ENCODE data around the gene MYO9B.
A peak's percentile ranks its signal among the peaks of the same experiment; 100 is the strongest.

MYO9B gene

GRCh38 chr19:17194608-17195007 lies 119.0 kb downstream of the MYO9B start:
- Histone ChIP-seq H3K9me3 (ENCODE audit: control insufficient read depth, low read length) (no peaks in the 10 kb centered on the region), H3K27me3 (replicated peaks; ENCODE audit: control insufficient read depth, insufficient read depth, low read length, poor library complexity, severe bottlenecking) (no peaks in the 10 kb centered on the region), H3K27ac (ENCODE audit: insufficient read depth, low read length, poor library complexity, severe bottlenecking) (no peak overlapping the region), H3K36me3 (ENCODE audit: control insufficient read depth, insufficient read depth, low read length) (peaks cover 65% of the 10 kb centered on the region), H3K4me1 (ENCODE audit: control insufficient read depth, insufficient read depth, low read length, poor library complexity, severe bottlenecking) (no peaks in the 10 kb centered on the region), H3K4me3 (ENCODE audit: insufficient read depth, low read depth, low read length, poor library complexity, severe bottlenecking) (no peak overlapping the region)
- DNase-seq = no peak

- Histone ChIP-seq H3K36me3 (ENCODE audit: control insufficient read depth, insufficient read depth, low read length) (peaks cover 67% of the 10 kb centered on the region), H3K4me1 (ENCODE audit: control insufficient read depth, insufficient read depth, low read length, poor library complexity, severe bottlenecking) (no peaks in the 10 kb centered on the region), H3K9me3 (ENCODE audit: control insufficient read depth, low read length) (no peaks in the 10 kb centered on the region), H3K27me3 (replicated peaks; ENCODE audit: control insufficient read depth, insufficient read depth, low read length, poor library complexity, severe bottlenecking) (no peaks in the 10 kb centered on the region), H3K27ac (ENCODE audit: insufficient read depth, low read length, poor library complexity, severe bottlenecking) (no peak overlapping the region), H3K4me3 (ENCODE audit: insufficient read depth, low read depth, low read length, poor library complexity, severe bottlenecking) (no peak overlapping the region)
- no peak for DNase-seq
Measured at GRCh38 chr19:17195106-17195505, 119.5 kb downstream of the MYO9B start.

GRCh38 chr19:17196610-17197009 lies 121.0 kb downstream of the MYO9B start:
- Histone ChIP-seq H3K4me3 (ENCODE audit: insufficient read depth, low read depth, low read length, poor library complexity, severe bottlenecking) (no peak overlapping the region), H3K36me3 (ENCODE audit: control insufficient read depth, insufficient read depth, low read length) (peaks cover 68% of the 10 kb centered on the region), H3K9me3 (ENCODE audit: control insufficient read depth, low read length) (no peaks in the 10 kb centered on the region), H3K27me3 (replicated peaks; ENCODE audit: control insufficient read depth, insufficient read depth, low read length, poor library complexity, severe bottlenecking) (no peaks in the 10 kb centered on the region), H3K27ac (ENCODE audit: insufficient read depth, low read length, poor library complexity, severe bottlenecking) (no peak overlapping the region), H3K4me1 (ENCODE audit: control insufficient read depth, insufficient read depth, low read length, poor library complexity, severe bottlenecking) (no peaks in the 10 kb centered on the region)
- no peak for DNase-seq

DNA sequence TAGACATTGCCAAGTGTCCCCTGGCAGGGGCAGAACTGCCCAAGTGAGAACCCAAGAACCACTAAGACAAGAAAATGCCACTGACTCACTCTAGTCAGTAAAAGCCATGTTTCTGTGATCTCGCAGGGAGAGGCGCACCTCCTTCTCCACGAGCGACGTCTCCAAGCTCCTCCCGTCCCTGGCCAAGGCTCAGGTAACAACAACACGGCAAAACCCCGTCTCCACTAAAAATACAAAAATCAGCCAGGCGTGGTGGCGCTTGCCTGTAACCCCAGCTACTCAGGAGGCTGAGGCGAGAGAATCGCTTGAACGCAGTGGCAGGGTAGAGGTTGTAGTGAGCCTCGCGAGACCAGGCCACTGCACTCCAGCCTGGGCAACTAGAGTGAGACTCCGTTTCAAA lies 122.1 kb downstream of the MYO9B start:
- no peak for DNase-seq
- Histone ChIP-seq H3K27me3 (replicated peaks; ENCODE audit: control insufficient read depth, insufficient read depth, low read length, poor library complexity, severe bottlenecking) (no peaks in the 10 kb centered on the region), H3K36me3 (ENCODE audit: control insufficient read depth, insufficient read depth, low read length) (peaks cover 72% of the 10 kb centered on the region), H3K27ac (ENCODE audit: insufficient read depth, low read length, poor library complexity, severe bottlenecking) (no peak overlapping the region), H3K4me3 (ENCODE audit: insufficient read depth, low read depth, low read length, poor library complexity, severe bottlenecking) (no peak overlapping the region), H3K4me1 (ENCODE audit: control insufficient read depth, insufficient read depth, low read length, poor library complexity, severe bottlenecking) (no peaks in the 10 kb centered on the region), H3K9me3 (ENCODE audit: control insufficient read depth, low read length) (no peaks in the 10 kb centered on the region)

DNA sequence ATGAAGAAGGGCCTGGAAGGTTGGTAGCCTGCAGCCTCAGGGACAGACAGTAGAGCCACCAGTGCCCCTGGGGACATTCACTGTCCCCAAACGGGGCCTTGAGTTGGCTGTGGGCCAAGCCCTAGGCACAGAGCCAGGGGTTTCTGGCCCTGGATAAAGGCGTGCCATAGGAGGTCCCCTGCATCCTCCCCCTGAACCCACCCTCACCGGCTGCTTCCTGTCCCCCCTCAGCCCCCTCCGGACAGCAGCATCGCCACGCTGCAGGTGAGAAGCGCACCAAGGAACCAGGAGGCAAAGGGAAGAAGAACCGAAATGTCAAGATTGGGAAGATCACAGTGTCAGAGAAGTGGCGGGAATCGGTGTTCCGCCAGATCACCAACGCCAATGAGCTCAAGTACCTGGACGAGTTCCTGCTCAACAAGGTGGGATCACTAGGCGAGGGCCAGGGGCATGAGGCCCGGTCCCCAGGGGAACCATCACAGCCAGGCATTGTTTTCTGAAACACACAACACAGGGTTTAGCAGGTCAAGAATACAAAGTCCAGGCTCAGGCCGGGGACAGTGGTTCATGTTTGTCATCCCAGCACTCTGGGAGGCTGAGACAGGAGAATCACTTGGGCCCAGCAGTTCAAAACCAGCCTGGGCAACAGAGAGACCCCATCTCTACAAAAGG lies 125.0 kb downstream of the MYO9B start:
- no peaks in the 10 kb centered on the region for H3K4me1 ChIP-seq (ENCODE audit: control insufficient read depth, insufficient read depth, low read length, poor library complexity, severe bottlenecking)
- no peaks in the 10 kb centered on the region for H3K9me3 ChIP-seq (ENCODE audit: control insufficient read depth, low read length)
- no peaks in the 10 kb centered on the region for H3K27me3 ChIP-seq (replicated peaks; ENCODE audit: control insufficient read depth, insufficient read depth, low read length, poor library complexity, severe bottlenecking)
- H3K4me3 ChIP-seq (ENCODE audit: insufficient read depth, low read depth, low read length, poor library complexity, severe bottlenecking) = no peak overlapping the region
- DNase-seq = no peak
- no peak overlapping the region for H3K27ac ChIP-seq (ENCODE audit: insufficient read depth, low read length, poor library complexity, severe bottlenecking)
- H3K36me3 ChIP-seq (ENCODE audit: control insufficient read depth, insufficient read depth, low read length) = peaks cover 58% of the 10 kb centered on the region

DNA sequence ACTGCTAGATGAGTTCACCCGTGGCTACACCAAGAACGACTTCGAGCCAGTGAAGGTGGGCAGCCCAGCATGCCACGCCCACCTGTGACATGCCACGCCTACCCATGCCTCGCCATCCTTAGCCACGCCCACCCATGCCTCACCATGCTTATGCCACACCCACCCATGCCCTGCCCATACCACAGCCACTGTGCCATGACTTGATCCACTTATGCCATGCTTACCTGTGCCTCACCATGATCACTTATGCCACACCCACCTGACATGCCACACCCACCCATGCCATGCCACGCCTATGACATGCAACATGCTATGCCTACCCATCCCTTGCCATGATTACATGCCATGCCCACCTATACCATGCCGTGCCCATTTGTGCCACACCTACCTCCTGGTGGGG lies 126.7 kb downstream of the MYO9B start:
- H3K36me3 ChIP-seq (ENCODE audit: control insufficient read depth, insufficient read depth, low read length) = peaks cover 69% of the 10 kb centered on the region
- H3K9me3 ChIP-seq (ENCODE audit: control insufficient read depth, low read length) = no peaks in the 10 kb centered on the region
- H3K4me3 ChIP-seq (ENCODE audit: insufficient read depth, low read depth, low read length, poor library complexity, severe bottlenecking) = no peak overlapping the region
- H3K27ac ChIP-seq (ENCODE audit: insufficient read depth, low read length, poor library complexity, severe bottlenecking) = no peak overlapping the region
- H3K4me1 ChIP-seq (ENCODE audit: control insufficient read depth, insufficient read depth, low read length, poor library complexity, severe bottlenecking) = no peaks in the 10 kb centered on the region
- DNase-seq = no peak
- H3K27me3 ChIP-seq (replicated peaks; ENCODE audit: control insufficient read depth, insufficient read depth, low read length, poor library complexity, severe bottlenecking) = no peaks in the 10 kb centered on the region

- Histone ChIP-seq H3K27me3 (replicated peaks; ENCODE audit: control insufficient read depth, insufficient read depth, low read length, poor library complexity, severe bottlenecking) (no peaks in the 10 kb centered on the region), H3K36me3 (ENCODE audit: control insufficient read depth, insufficient read depth, low read length) (peaks cover 64% of the 10 kb centered on the region), H3K4me1 (ENCODE audit: control insufficient read depth, insufficient read depth, low read length, poor library complexity, severe bottlenecking) (no peaks in the 10 kb centered on the region), H3K9me3 (ENCODE audit: control insufficient read depth, low read length) (no peaks in the 10 kb centered on the region), H3K27ac (ENCODE audit: insufficient read depth, low read length, poor library complexity, severe bottlenecking) (no peak overlapping the region), H3K4me3 (ENCODE audit: insufficient read depth, low read depth, low read length, poor library complexity, severe bottlenecking) (no peak overlapping the region)
- DNase-seq = no peak
Measured at GRCh38 chr19:17202713-17203112, 127.1 kb downstream of the MYO9B start.

DNA sequence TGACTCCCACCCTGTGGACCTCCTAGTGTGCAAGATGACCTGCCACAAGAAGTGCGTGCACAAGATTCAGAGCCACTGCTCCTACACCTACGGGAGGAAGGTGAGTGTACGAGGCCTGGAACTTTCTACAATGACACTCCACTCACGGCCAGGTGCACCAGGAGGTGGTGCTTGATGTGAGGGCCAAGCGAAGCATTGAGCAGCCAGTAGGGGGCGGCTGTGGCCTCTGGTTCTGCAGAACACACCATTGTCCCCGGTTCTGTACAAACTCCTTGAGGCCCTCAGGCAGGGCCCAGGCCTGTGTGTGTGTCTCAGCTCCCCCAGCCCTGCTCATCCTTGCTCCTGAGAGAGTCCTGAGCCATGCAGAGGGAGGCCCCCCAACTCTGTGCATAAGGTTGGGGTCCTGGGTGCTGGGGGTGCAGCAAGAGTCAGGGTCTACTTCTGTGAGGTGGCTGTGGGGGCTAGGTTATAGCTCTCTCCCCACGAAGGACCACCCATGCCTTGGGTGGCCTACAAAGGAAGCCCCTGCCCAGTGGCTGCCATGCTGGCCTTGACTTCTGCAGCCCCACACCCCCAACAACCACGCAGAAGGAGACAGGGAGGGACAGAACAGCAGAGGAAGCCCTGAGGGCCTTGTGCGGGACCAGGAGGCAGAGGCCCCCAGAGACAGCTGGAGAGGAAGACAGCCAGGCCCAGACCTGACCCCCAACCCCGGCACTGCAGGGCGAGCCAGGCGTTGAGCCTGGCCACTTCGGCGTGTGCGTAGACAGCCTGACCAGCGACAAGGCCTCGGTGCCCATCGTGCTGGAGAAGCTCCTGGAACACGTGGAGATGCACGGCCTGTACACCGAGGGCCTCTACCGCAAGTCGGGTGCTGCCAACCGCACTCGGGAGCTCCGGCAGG lies 129.9 kb downstream of the MYO9B start:
- no peaks in the 10 kb centered on the region for H3K27me3 ChIP-seq (replicated peaks; ENCODE audit: control insufficient read depth, insufficient read depth, low read length, poor library complexity, severe bottlenecking)
- no peak overlapping the region for H3K4me3 ChIP-seq (ENCODE audit: insufficient read depth, low read depth, low read length, poor library complexity, severe bottlenecking)
- H3K9me3 ChIP-seq (ENCODE audit: control insufficient read depth, low read length) = no peaks in the 10 kb centered on the region
- peak in 2 of 3 donors; percentile 19 to 36 for DNase-seq
- H3K36me3 ChIP-seq (ENCODE audit: control insufficient read depth, insufficient read depth, low read length) = peaks cover 63% of the 10 kb centered on the region
- H3K4me1 ChIP-seq (ENCODE audit: control insufficient read depth, insufficient read depth, low read length, poor library complexity, severe bottlenecking) = no peaks in the 10 kb centered on the region
- no peak overlapping the region for H3K27ac ChIP-seq (ENCODE audit: insufficient read depth, low read length, poor library complexity, severe bottlenecking)

- Histone ChIP-seq H3K4me1 (ENCODE audit: control insufficient read depth, insufficient read depth, low read length, poor library complexity, severe bottlenecking) (no peaks in the 10 kb centered on the region), H3K27ac (ENCODE audit: insufficient read depth, low read length, poor library complexity, severe bottlenecking) (no peak overlapping the region), H3K36me3 (ENCODE audit: control insufficient read depth, insufficient read depth, low read length) (peaks cover 62% of the 10 kb centered on the region), H3K9me3 (ENCODE audit: control insufficient read depth, low read length) (no peaks in the 10 kb centered on the region), H3K27me3 (replicated peaks; ENCODE audit: control insufficient read depth, insufficient read depth, low read length, poor library complexity, severe bottlenecking) (no peaks in the 10 kb centered on the region), H3K4me3 (ENCODE audit: insufficient read depth, low read depth, low read length, poor library complexity, severe bottlenecking) (no peak overlapping the region)
- no peak for DNase-seq
Measured at GRCh38 chr19:17206736-17207581, 131.4 kb downstream of the MYO9B start.

All from effector memory CD4-positive, alpha-beta T cell (primary cell).